AG09309 (cell line): ENCODE measurements around the gene ARHGAP11B.
"Not testable (repeated sequence)": the region's sequence is repeated elsewhere in the genome, so short reads cannot be mapped to it uniquely, and the experiment has no call there.

Experiments used
- DNase-seq: peaks from one replicate; pipeline ENCODE4 v3.0.0-alpha.2; 2010; ENCODE audit warnings: low read depth
- H3K4me3 ChIP-seq: 2 replicates; pipeline ENCODE4 v1.5.1; 2011; ENCODE audit warnings: mild to moderate bottlenecking, low read depth, low read length, moderate library complexity; ENCODE audit not compliant: control insufficient read depth
- TF ChIP-seq, protein P1 (sequence below): IDR thresholded peaks from 2 replicates; pipeline ENCODE4 v1.5.1; 2011; ENCODE audit warnings: mild to moderate bottlenecking, low read depth, low read length, inconsistent platforms; ENCODE audit not compliant: insufficient read depth, control insufficient read depth; ENCODE audit errors: missing control alignments

The ARHGAP11B gene

DNA sequence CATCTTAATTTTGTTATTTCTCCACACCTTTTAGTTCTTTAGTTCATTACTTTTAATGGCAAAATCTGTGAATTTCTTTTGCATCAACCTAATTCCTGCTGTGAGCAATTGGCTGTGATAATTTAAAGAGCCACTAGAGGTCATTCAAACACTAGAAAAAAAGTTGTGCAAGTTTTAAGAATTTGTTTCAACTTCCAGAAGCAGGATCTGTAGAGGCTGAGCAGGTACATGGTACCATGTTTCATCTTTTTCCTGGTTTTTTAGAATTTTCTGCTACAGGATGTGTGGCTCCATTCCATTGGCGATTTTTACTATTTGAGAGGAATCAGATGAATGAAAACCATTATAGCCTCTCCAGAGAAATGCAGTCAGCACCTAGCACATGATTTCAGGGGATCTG, 35.2 kb downstream of the ARHGAP11B start:
- H3K4me3 ChIP-seq, DNase-seq: not testable (repeated sequence)
- TF ChIP-seq, protein P1, sequence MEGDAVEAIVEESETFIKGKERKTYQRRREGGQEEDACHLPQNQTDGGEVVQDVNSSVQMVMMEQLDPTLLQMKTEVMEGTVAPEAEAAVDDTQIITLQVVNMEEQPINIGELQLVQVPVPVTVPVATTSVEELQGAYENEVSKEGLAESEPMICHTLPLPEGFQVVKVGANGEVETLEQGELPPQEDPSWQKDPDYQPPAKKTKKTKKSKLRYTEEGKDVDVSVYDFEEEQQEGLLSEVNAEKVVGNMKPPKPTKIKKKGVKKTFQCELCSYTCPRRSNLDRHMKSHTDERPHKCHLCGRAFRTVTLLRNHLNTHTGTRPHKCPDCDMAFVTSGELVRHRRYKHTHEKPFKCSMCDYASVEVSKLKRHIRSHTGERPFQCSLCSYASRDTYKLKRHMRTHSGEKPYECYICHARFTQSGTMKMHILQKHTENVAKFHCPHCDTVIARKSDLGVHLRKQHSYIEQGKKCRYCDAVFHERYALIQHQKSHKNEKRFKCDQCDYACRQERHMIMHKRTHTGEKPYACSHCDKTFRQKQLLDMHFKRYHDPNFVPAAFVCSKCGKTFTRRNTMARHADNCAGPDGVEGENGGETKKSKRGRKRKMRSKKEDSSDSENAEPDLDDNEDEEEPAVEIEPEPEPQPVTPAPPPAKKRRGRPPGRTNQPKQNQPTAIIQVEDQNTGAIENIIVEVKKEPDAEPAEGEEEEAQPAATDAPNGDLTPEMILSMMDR: peak; percentile 42

GRCh38 chr15:30669621-30670020, 43.7 kb downstream of the ARHGAP11B start:
- not testable (repeated sequence) for DNase-seq, H3K4me3 ChIP-seq

- no peak overlapping the region for H3K4me3 ChIP-seq
- no peak for DNase-seq
- TF ChIP-seq, protein P1: no peak
Measured at GRCh38 chr15:30670056-30670455, 44.1 kb downstream of the ARHGAP11B start.

- no peak for DNase-seq
- H3K4me3 ChIP-seq: no peak overlapping the region
- TF ChIP-seq, protein P1: no peak
Measured at GRCh38 chr15:30671309-30671708, 45.4 kb downstream of the ARHGAP11B start.

- DNase-seq: no peak
- H3K4me3 ChIP-seq: no peak overlapping the region
- TF ChIP-seq, protein P1: no peak
Measured at GRCh38 chr15:30675126-30675525, 49.2 kb downstream of the ARHGAP11B start.

DNA sequence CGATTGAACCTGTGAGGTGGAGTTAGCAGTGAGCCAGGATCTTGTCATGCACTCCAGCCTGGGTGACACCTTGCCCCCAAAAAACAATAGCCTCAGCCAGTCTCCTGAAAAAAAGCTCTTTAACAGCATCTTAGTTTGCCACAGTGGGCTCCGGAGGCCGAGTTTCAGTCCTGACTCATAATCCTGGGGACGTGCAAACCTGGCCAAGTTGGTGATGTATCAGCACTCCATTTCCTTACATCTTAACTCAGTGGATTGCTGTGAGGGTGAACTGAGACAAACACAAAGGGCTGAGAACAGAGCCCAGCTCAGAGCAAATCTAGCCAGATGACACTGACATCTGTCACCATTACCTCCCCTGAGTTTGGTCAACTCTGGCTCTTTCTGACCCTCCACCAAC, 50.0 kb downstream of the ARHGAP11B start:
- not testable (repeated sequence) for H3K4me3 ChIP-seq, DNase-seq

GRCh38 chr15:30680997-30681396, 55.1 kb downstream of the ARHGAP11B start:
- not testable (repeated sequence) for DNase-seq

DNA sequence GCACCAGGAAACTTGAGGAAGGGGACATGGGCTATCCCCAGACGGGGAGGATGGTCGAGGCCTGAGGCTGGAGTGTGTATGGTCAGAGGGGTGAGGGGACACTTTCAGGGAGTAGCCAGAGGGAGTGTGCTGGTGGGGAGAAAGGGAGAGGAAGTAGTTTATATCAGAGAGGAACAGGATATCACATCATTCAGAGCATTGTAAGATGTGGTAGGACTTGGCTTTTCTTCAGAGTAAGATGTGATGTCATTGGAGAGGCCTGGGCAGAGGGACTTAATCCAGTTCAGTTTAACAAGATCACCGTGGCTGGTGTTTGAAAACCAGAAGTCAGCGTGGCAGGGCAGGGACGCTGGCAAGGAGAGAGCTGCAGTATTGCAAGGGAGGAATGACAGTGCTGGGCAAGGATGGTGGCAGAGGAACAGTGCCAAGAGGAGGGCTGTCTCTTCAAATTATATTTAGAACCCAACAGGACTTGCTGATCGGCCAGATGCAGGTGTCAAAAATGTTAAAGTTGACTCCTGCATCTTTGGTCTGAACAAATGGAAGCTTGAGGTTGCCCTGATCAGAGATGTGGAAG, 59.9 kb downstream of the ARHGAP11B start:
- H3K4me3 ChIP-seq, DNase-seq: not testable (repeated sequence)

More at GRCh38 chr15:30680997-30681396, 55.1 kb downstream of the ARHGAP11B start:
- not testable (repeated sequence) for H3K4me3 ChIP-seq

GRCh38 chr15:30686651-30687050, 60.7 kb downstream of the ARHGAP11B start:
- H3K4me3 ChIP-seq, DNase-seq: not testable (repeated sequence)
